ENCODE results near the gene CHIT1. TPM values are rescaled to one million over a fixed set of nuclear protein-coding genes. Genes with fewer than 3 reads are reported as not detected.

Gene CHIT1
- total and polyA plus RNA-seq, 2 of the 8 experiments (the other 6 are each of a cell fraction or from before 2014, with no cell fraction given), result not detected

DNA sequence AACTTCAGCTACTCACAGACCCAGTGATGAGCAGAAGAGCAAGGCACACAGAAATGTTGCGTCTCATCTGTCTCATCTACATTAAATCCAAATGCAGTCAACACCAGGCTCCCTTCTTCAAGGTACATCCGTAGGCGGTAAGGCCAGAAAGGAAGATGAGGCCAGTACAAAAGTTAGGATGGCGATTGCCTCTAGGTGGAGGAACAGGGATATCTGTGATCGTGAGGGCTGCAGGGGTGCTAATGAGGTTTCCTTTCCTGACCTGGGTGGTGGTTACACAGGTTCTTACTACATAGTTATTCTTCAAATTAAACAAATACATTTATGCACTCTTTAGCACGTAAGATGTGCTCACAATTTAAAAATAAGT lies 52.5 kb downstream of the CHIT1 start:
- H4K8ac ChIP-seq (ENCODE audit: extremely low read depth, insufficient read depth, low read length), result no peak overlapping the region
- no peak overlapping the region for H3K4me3 ChIP-seq (ENCODE audit: extremely low read depth in 1 of 4, insufficient read depth in 2 of 4, low read depth in 3 of 4, low read length in 4 of 4)
- H2BK12ac ChIP-seq (ENCODE audit: low read depth, low read length), result no peak overlapping the region
- H3K18ac ChIP-seq (ENCODE audit: extremely low read depth, low read length), result no peak overlapping the region
- no peak overlapping the region for H2AFZ ChIP-seq (ENCODE audit: low read length)
- FAIRE-seq (no peak), DNase-seq (ENCODE audit: low read depth in 1 of 2, low spot score in 2 of 2) (no peak)
- no peak overlapping the region for H2BK20ac ChIP-seq (ENCODE audit: low read length)
- TF ChIP-seq POLR2A (IDR thresholded peaks at IDR 0.05; ENCODE audit: control extremely low read depth in 1 of 2, low read depth in 2 of 2, low read length in 2 of 2) (no peak), RAD21 (IDR thresholded peaks at IDR 0.05 in 1 of 2, conservative IDR thresholded peaks at IDR 0.05 in 1 of 2; ENCODE audit: low read depth in 2 of 2, low read length in 2 of 2) (peak in 1 of 2 experiments; percentile 25; a peak in 1 of 4 replicates)
- TF ChIP-seq, protein P1, sequence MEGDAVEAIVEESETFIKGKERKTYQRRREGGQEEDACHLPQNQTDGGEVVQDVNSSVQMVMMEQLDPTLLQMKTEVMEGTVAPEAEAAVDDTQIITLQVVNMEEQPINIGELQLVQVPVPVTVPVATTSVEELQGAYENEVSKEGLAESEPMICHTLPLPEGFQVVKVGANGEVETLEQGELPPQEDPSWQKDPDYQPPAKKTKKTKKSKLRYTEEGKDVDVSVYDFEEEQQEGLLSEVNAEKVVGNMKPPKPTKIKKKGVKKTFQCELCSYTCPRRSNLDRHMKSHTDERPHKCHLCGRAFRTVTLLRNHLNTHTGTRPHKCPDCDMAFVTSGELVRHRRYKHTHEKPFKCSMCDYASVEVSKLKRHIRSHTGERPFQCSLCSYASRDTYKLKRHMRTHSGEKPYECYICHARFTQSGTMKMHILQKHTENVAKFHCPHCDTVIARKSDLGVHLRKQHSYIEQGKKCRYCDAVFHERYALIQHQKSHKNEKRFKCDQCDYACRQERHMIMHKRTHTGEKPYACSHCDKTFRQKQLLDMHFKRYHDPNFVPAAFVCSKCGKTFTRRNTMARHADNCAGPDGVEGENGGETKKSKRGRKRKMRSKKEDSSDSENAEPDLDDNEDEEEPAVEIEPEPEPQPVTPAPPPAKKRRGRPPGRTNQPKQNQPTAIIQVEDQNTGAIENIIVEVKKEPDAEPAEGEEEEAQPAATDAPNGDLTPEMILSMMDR (IDR thresholded peaks at IDR 0.05; ENCODE audit: control extremely low read depth in 1 of 3, insufficient read depth in 1 of 3, low read depth in 1 of 3, low read length in 3 of 3), result peak in 2 of 3 experiments; percentile 11 to 14; a peak in 1 of 4 replicates
- H3K79me1 ChIP-seq (ENCODE audit: low read depth, low read length), result no peaks in the 10 kb centered on the region
- H3K9me3 ChIP-seq (ENCODE audit: insufficient read depth in 2 of 2, low read depth in 1 of 2, low read length in 1 of 2), result no peaks in the 10 kb centered on the region
- H3K36me3 ChIP-seq (ENCODE audit: control insufficient read depth in 2 of 4, insufficient read depth in 4 of 4, low read length in 3 of 4), result no peaks in the 10 kb centered on the region
- POLR2A ChIA-PET (ENCODE audit: partially characterized antibody), result no interaction called here
- H3K23me2 ChIP-seq (ENCODE audit: low read depth, low read length), result no peaks in the 10 kb centered on the region
- H3K4me2 ChIP-seq (ENCODE audit: insufficient read depth in 1 of 2, low read depth in 2 of 2, low read length in 2 of 2), result no peak overlapping the region
- H3K4ac ChIP-seq (replicated peaks; ENCODE audit: insufficient read length, low read depth, low read length), result no peak overlapping the region
- no peaks in the 10 kb centered on the region for H3K27me3 ChIP-seq (replicated peaks in 1 of 4; ENCODE audit: control insufficient read depth in 3 of 4, extremely low read depth in 1 of 4, insufficient read depth in 3 of 4, low read length in 3 of 4)
- no peak overlapping the region for H3K27ac ChIP-seq (ENCODE audit: low read depth, low read length)
- H4K20me1 ChIP-seq (replicated peaks in 1 of 2; ENCODE audit: control insufficient read depth in 1 of 2, insufficient read depth in 2 of 2, low read length in 2 of 2), result no peaks in the 10 kb centered on the region
- no peak overlapping the region for H2BK120ac ChIP-seq (replicated peaks; ENCODE audit: low read depth, low read length)
- CTCF ChIA-PET (ENCODE audit: partially characterized antibody), result interaction anchor here (0.6 to 12.8 kb wide), 15 partner anchors 7 to 138 kb away, joined by 3 to 140 read pairs (median 8); partner anchors contain the start of genes ADORA1 and CHI3L1
- H3K23ac ChIP-seq (ENCODE audit: insufficient read length), result no peak overlapping the region
- H4K91ac ChIP-seq (replicated peaks; ENCODE audit: insufficient read length, low read length), result no peak overlapping the region
- no peak overlapping the region for H3K14ac ChIP-seq (ENCODE audit: insufficient read length)
- H3K9ac ChIP-seq (replicated peaks in 1 of 4; ENCODE audit: extremely low read depth in 1 of 4, low read depth in 3 of 4, low read length in 3 of 4), result no peak overlapping the region
- H2BK5ac ChIP-seq (ENCODE audit: low read depth, low read length), result no peak overlapping the region
- no peak overlapping the region for H2BK15ac ChIP-seq (ENCODE audit: low read length)
- H2AK5ac ChIP-seq (ENCODE audit: low read depth, low read length), result no peak overlapping the region
- no peak overlapping the region for H4K5ac ChIP-seq (ENCODE audit: insufficient read length, low read depth, low read length)
- H3K79me2 ChIP-seq (ENCODE audit: control insufficient read depth in 1 of 2, insufficient read depth in 2 of 2, low read length in 2 of 2), result no peaks in the 10 kb centered on the region
- WGBS, 2 experiments (ENCODE audit: extremely low coverage in 1 of 2, insufficient coverage in 1 of 2, insufficient read length in 1 of 2, insufficient replicate concordance in 2 of 2, low coverage in 1 of 2, low lambda C conversion rate in 2 of 2, missing lambda C conversion rate in 1 of 2), result 86% methylated on average over 6 of the region's 6 CpGs; no CpG with 5 or more reads in 1 of the 2 experiments
- H3K4me1 ChIP-seq (replicated peaks in 1 of 4; ENCODE audit: control insufficient read depth in 3 of 4, insufficient read depth in 4 of 4, low read length in 3 of 4), result peaks cover 0 to 7% (median 3%) of the 10 kb centered on the region in 4 experiments; a peak in 4 of 7 replicates
- H3K56ac ChIP-seq (replicated peaks; ENCODE audit: insufficient read length, low read depth, low read length), result no peak overlapping the region

Data from H1 (cell line).